HG03196 (cell line): ENCODE data around the gene CD9.
A peak's percentile ranks its signal among the peaks of the same experiment; 100 is the strongest.
"Not testable (repeated sequence)": the region's sequence is repeated elsewhere in the genome, so short reads cannot be mapped to it uniquely, and the experiment has no call there.

ENCODE experiments used
- ATAC-seq: cut with Tn5 transposase; IDR thresholded peaks from one replicate; pipeline ENCODE4 v1.9.1; 2021; ENCODE audit not compliant: unreplicated experiment

Gene CD9

DNA sequence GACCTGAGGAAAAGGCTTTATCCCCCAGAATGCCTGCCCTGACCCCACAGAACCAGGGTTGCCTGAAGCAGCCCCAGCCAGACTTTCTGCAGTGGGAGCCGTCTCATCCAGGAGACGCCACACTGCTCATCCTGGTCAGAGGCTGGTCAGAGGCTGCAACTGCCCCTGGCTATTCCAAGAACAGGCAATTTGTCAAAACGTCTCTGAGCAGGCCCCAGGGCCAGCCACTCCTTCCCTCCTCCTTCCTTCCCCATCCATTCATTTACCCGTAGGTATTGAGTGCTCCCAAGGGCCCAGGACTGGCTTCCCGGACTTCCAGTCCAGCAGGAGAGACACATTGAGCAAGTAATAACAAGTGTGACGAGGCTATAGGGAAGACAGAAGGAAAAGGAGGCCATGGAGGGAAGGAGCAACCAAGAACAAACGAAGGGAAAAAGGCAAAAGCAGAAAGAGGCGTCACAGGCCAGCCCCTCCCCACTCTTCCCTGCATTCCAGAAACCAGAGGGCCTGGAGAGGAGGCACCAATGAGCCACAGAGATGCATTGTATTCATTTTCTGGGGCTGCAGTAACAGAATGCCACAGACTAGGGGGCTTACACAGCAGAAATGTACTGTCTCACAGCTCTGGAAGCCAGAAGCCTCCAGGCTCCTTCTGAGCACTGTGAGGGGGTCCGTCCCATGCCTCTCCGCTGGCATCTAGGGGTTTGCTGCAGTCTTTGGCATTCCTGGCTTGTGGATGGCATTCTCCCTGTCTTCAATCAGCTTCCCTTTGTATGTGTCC is 21.0 kb upstream of the CD9 start:
- ATAC-seq = no peak

DNA sequence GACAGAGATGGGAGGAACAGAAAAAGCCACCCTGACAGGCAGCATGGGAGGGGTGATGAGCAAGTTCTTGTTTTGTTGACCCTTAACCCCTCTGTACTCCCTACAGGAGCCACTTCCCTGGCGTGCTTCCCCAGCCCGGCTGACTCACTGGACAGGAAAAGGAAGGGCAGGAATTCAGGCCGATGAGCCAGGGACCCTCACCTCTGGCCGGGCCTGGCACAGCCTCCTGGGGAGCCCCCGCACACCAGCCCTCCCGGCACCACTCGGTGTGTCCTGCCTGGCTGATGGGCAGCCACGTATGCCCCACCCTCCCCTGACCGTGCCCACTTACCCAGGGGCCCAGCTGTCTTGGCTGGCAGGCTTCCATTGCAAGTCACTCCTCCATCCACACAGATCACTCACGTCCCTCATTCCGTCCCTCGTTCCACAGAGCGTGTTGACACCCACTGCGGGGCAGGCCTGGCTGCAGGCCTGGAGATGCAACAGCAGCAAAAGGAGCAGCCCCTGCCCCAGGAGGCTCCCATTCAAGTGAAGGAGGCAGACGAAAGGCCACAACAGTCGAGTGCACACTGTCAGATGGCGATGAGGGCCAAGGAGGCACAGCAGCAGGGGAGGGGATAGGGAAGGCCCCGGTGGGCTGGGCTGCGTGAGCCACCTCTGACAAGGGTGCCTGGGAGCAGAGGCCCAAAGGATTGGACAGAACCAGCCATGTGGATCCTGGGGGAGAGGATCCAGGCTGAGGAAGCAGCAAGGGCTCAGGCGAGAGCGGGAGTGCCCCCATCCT is 19.7 kb upstream of the CD9 start:
- no peak for ATAC-seq

DNA sequence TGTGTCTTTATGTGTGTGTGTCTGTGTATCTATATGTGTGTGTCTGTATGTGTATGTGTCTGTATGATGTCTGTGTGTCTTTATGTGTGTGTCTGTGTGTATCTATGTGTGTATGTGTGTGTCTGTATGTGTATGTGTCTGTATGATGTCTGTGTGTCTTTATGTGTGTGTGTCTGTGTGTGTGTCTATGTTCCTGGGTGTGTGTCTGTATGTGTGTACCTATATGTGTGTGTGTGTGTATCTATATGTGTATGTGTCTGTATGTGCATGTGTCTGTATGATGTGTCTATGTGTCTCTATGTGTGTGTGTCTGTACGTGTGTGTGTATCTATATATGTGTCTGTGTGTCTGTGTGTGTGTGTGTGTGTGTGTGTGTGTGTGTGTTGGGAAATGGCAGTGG is 19.0 kb upstream of the CD9 start:
- ATAC-seq = no peak

DNA sequence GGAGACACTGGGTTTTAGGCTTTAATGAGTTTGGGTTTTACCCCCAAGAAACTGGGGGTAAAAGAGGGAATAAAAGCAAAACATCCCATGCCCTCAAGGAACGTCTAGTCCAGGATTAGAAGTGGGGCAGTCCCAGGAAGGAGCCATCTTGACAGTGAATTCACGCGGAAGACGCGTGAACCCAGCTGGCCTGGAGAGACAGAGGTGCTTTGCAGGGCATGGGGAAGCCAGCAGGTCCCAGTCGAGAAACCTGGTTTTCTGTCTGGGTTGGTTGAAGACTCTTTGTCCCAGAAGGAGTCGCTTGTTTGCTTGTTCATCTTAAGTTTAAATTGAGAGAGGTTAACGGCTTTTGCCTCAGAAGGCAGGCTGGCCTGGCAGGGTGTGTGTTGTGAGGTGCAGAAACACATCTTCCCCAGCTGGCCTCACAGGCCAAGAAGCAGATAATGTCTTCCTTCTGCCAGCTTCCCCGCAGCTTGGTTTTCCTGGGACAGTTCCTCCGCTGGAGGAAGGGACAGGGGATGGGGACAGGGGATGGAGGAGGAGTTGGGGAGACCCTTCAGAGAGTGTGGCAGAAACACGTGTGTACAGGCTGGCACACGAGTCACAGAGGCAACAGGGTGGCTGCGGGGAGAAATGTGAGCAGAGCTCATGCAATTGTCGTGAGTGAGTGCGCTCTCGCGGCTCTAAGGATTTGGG is 18.5 kb upstream of the CD9 start:
- ATAC-seq = no peak

DNA sequence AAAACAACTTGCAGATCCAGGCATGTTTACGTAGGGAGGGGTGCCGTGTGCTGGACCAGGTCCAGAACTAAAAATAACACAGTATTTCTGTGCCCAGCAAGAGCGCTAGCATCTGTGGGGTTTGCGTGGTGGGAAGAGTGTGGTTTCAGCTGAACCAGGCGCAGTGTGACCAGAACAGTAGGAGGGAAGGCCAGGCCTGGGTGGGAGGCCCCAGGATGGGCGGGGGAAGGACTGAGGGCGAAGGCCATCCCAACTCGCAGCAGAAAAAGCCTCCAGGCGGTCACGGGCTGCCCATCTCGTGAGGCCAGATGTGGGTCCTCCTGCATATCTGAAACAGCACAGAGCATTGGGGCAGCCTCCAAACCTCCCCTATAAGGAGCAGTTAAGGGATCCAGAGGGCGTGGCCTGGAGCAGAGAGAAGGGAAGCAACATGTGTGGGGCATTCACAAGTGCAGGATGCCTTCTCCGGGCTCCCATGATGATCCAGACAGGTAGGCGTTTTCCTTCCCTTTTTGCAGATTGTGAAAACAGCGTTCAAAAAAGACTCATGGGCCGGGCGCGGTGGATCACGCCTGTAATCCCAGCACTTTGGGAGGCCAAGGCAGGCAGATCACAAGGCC is 17.8 kb upstream of the CD9 start:
- ATAC-seq = no peak

DNA sequence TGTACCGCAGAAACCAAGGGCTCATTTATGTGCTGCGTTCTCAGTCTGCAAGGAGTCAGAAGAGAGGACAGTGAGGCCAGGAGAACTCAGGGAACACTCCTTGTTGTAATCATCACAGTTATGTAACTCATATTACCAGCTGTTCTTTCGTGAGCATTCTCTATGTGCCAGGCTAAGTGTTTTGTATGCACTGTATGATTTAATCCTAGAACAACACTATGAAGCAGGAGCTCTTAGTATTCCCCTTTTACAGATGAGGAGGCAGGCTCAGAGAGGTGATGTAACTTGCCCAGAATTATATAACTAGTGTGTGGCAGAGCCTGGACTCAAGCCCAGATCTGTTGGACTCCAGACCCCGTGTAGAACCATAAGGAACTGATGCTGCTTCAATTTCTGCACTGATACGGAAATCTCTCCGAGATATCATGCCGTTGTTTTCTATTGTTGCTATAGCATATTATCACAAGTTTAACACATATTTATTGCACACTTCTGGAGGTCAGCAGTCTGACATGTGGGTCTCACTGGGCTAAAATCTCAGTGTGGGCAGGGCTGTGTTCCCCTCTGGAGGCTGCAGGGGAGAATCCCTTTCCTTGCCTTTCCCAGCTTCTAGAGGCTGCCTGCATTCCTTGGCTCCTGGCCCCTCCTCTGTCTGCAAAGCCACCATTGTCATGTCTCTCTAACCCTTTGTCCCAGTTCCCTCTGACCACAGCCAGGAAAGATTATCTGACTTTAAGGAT is 16.3 kb upstream of the CD9 start:
- ATAC-seq = no peak

DNA sequence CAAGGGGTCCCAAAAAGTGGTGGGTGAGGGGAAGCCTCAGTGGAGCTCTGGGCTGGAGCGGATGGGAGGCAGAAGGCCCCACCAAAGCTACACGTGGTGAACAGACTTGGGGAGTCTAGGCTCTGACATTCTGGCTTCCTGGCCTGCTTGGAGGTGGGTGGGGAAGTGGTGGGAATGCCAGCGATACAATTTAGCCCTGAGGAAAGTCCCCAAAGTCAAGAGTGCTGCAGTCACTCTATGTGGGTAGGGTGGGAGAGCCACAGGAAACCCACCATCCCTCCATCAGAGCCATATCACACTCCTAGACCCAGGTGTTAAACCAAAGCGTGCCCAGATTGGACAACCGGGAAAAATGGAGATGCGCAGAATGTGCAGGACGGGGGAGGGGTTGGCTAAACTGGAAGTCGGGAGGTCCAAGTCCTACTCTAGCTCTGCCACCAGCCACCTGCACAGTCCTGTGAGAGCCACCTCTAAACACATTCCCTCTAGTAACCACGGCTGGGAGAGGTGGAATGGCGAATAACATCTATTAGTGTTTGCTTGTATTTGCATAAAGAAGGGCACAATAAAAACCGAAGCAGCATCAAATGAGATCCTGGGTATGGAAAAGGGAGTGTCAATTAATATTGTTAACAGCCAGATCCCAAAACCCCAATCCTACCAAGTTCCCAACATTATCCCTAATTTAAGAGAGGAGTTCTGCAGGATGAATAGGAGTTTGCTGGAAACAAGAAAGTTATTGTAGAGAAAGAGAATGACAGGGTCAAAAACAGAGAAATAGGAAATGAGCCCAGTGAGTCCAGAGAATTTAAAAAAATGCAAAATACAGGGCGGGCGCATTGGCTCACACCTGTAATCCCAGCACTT is 14.0 kb upstream of the CD9 start:
- ATAC-seq = no peak

DNA sequence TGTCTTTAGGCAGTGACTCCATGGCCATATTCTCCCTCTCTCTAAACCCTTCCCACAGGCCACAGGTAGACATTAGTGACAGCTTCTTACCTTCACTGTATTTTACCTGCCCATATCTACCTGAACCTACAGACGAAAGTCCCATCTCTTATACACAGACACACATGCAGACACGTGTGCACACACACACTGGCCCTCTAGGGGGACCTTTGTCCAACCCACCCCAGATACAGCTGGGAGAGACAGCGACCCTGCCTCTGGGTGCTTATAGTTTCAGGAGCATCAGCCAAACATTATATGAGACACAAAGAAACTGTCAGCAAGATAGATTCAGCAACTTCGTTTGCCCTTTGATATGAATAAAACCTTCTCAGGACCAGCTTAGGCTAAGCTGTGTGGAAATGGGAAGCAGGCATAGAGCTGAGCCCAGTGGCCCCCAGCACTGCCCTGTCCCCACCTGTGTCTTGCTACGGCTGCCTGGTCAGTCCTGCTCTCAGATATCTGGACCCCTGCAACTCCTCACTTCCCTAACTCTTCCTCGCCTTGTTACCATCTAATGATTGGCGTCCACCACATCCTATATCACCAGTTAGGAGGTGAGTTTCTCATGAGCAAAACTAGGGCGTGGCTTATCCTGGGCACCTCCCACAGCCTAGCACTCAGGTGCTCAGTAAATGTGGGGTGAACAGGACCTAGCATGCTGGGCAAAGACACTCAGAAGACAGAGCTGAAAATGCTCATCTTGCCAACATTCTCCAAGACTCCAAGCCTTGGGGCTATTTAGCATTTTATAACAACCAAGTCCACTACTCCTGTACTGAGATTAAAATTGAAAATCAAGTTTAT is 12.0 kb upstream of the CD9 start:
- no peak for ATAC-seq

DNA sequence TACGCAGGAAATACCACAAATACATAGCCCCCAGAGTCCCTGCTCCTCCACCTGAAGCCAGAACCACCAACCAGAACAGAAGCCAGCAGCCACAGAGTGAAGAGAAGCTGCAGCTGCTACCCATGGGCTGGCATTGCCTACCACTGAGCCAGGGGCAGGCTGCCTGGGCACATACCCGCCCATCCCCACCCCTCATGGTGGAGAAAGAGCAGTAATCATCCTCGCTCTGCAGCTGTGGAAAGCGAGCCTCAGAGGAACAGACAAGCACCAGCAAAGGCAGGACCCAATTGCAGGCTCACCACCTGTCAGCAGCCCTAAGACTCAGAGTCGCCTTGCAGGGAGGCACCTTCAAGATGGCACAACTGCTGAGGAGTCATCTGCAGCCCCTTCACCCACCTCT is 11.2 kb upstream of the CD9 start:
- ATAC-seq = no peak

DNA sequence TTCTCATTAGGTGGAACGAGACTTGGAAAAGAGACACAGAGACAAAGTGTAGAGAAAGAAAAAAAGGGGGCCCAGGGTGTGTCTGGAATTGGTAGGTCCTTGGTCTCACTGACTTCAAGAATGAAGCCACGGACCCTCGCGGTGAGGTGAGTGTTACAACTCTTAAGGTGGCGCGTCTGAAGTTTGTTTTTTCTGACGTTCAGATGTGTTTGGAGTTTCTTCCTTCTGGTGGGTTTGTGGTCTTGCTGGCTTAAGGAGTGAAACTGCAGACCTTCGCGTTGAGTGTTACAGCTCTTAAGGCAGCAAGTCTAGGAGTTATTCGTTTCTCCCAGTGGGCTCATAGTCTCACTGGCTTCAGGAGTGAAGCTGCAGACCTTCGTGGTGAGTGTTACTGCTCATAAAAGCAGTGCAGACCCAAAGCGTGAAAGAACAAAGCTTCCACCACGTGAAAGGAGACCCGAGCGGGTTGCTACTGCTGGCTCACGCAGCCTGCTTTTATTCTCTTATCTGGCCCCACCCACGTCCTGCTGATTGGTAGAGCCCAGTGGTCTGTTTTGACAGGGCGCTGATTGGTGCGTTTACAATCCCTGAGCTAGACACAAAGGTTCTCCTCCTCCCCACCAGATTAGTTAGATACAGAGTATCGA is 10.1 kb upstream of the CD9 start:
- not testable (repeated sequence) for ATAC-seq

DNA sequence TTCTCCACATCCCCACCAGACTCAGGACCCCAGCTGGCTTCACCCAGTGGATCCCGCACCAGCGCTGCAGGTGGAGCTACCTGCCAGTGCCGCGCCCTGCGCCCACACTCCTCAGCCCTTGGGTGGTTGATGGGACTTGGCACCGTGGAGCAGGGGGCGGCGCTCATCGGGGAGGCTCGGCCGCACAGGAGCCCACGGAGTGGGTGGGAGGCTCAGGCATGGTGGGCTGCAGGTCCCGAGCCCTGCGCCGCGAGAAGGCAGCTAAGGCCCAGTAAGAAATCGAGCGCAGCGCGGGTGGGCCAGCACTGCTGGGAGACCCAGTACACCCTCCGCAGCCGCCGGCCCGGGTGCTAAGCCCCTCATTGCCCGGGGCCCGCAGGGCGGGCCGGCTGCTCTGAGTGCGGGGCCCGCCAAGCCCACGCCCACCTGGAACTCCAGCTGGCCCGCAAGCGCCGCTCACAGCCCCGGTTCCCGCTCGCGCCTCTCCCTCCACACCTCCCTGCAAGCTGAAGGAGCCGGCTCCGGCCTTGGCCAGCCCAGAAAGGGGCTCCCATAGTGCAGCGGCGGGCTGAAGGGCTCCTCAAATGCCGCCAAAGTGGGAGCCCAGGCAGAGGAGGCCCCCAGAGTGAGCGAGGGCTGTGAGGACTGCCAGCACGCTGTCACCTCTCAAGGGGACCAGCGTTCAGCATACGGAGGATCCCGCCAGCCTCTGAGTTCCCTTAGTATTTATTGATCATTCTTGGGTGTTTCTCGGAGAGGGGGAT is 9.3 kb upstream of the CD9 start:
- ATAC-seq = not testable (repeated sequence)

DNA sequence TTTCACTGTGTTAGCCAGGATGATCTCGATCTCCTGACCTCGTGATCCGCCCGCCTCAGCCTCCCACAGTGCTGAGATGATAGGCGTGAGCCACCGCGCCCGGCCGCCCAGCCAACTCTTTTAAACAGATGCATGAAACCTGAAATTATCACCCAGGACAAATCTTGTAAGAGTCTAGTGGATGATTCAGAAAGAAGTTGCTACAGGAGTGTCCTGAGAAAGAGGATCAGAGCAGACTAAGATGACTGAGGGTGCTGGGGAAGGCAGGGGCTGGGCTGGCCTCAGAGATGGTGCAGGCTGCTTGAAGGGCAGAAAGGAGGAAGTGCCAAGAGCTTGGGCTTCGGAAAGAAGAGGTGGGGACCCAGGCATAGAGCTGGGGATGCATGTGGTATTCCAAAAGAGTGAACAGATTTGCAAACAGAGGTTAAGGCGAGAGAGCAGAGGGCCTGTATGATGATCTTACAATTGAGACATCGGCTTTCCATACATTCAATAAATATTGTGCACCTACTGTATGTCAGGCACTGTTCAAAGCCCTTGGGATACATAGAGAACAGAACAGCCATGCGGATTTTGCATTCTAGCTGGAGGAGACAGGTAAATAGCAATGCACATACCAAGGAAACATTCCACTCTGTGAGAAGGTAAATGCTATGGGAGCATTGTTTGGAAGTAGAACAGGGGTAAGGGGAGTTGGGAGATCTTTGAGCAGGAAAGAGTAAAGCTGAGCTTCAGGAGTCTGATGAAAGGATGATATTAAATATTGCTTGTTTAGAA is 7.4 kb upstream of the CD9 start:
- ATAC-seq = no peak

DNA sequence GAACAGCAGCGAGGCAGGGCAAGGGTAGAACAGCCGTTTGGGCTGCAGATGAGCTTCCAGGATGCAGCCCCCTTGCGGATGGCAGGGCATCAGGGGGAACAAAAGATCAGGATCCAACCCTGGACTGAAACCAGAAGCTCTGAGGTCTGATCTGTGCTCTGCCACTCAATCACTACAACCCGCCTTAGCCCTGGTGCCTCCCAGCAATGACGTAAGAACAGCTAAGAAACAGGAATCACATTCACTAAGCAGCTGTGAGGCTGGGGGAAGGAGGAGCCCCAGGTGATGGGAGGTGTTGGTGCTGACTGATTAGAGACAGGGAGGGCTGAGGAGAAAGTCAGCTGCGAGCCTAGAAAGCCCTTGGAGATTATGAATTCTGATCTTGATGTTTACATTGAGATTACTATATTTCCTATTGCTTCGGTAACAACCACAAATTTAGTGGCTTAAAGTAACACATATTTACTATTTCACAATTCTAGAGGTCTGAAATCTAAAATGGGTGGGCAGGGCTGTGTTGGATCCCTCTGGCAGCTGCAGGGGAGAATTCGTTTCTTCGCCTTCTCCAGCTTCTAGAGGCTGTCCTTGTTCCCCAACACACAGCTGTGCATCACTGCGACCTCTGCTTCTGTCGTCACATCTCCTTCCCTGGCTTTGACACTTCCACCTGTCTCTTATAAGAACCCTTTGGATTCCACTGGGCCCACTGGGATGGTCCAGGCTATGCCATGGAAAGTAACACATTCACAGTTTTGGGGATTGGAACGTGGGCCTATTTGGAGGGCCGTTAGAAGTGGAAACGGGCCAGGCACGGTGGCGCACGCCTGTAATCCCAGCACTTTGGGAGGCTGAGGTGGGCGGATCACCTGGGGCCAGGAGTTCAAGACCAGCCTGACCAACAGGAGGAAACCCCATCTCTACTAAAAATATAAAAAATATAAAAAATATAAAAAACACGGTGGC is 6.1 kb upstream of the CD9 start:
- ATAC-seq = no peak

DNA sequence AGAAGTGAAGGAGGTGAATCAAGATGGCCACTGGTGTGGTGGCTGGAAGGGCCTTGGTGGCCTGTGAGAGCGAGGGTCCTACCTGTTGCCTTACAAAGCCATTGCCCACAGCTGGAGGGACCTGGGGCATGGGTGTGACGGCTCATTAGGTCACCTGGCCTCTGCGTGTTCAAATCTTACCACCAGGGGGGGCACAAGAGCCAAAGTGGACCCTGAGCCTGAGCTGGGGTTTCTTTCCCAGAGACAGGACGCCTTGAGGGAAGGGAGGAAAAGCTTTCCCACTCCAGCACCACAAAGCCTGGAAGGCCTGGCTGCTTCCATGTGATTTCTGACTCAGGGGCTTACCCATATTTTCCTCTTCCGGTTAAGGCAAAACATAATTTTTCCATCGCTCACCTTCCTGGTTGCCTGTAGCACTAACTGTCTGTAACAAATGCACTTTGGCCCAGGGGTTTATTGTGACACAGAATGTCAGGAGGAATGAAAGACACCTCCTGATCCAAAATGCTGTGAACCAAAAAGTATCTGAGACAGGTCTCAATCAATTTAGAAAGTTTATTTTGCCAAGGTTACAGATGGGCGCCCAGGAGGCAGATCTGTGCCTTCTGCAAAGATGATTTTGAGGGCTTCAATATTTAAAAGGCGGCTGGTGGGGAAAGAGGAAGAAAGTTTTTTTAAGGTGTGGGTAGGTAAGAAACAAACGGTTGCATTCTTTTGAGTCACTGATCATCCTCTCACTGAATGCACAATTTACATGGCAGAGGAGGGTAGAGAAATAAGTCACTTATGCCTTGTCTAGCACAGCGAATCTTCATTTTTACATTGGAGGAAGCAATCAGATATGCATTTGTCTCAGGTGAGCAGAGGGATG is 4.3 kb upstream of the CD9 start:
- ATAC-seq = peak; percentile 57

DNA sequence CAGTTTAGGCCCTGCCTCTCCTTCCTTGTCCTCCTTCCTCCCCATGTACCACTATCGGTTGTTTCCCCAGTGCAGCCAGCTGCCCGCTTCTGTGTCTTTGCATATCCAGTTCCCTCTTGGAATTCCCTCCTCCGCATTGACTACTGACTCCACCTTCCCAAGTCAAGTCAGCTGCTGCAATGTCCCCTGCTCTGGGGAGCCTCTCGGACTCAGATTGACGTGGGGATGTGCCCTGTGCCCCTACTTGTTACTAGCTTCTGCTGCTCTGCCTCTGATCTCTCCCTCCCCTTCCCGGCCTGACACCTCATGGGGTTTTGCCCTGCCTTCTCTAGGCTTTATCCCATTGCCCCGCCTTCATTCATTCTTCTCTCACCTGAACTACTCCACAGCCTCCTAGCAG is 2.1 kb upstream of the CD9 start:
- no peak for ATAC-seq
